Lower leg skin (tissue), 3 donors: ENCODE results near the gene GPR63.

Experiments used
- POLR2A ChIP-seq, 2 donors: fragments of 450-650 bp; IDR thresholded peaks; one replicate each; pipeline ENCODE4 v1.6.1; 2016 to 2017; ENCODE audit warnings: antibody characterized with exemption in 2 of 2, mild to moderate bottlenecking in 1 of 2, moderate library complexity in 1 of 2
- TF ChIP-seq, protein P1 (sequence below), 3 donors: fragments of 450-650 bp; IDR thresholded peaks; one replicate each; pipeline ENCODE4 v1.5.1; 2016; ENCODE audit warnings: antibody characterized with exemption in 3 of 3, mild to moderate bottlenecking in 3 of 3, moderate library complexity in 2 of 3

DNA sequence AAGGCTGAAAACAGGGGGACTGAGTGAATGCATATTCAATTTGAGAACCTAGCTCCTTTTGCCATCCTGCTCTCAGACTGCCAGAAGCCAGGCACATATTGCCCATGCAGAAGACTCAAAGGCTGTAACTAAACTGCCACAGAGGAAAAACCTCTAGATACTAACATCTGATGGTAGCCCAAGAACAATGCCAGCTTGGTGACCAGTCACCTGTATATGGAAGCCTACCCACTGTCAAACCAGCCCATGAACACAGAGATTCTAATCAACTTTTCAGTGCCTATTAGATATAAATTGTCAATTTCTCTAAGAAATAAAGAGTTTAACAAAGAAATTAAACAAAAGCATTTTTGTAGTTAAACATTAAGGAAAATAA, 34.2 kb downstream of the GPR63 start:
- TF ChIP-seq, protein P1, sequence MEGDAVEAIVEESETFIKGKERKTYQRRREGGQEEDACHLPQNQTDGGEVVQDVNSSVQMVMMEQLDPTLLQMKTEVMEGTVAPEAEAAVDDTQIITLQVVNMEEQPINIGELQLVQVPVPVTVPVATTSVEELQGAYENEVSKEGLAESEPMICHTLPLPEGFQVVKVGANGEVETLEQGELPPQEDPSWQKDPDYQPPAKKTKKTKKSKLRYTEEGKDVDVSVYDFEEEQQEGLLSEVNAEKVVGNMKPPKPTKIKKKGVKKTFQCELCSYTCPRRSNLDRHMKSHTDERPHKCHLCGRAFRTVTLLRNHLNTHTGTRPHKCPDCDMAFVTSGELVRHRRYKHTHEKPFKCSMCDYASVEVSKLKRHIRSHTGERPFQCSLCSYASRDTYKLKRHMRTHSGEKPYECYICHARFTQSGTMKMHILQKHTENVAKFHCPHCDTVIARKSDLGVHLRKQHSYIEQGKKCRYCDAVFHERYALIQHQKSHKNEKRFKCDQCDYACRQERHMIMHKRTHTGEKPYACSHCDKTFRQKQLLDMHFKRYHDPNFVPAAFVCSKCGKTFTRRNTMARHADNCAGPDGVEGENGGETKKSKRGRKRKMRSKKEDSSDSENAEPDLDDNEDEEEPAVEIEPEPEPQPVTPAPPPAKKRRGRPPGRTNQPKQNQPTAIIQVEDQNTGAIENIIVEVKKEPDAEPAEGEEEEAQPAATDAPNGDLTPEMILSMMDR (IDR thresholded peaks at IDR 0.05) = no peak
- no peak for TF ChIP-seq POLR2A (IDR thresholded peaks at IDR 0.05)
